Head of caudate nucleus (tissue), 42 donors: ENCODE results near the gene CCDC39.
"Not testable (repeated sequence)": the region's sequence is repeated elsewhere in the genome, so short reads cannot be mapped to it uniquely, and the experiment has no call there.

Experiments used
- DNase-seq, 42 donors: peaks; one replicate each; pipeline versions ENCODE4 v3.0.0 to v3.0.0-alpha.2; 2020 to 2021; ENCODE audit warnings: mixed read lengths in 7 of 42
- intact Hi-C: fragments of 100-400 bp; cut with DNase I; formaldehyde crosslinking; loops from one replicate; pipeline ENCODE4 v1.15.0; 2022

CCDC39 gene

GRCh38 chr3:180630371-180630770 lies 48.9 kb downstream of the CCDC39 start:
- intact Hi-C loops = no loop called here
- DNase-seq = no peak

- intact Hi-C loops = no loop called here
- DNase-seq = no peak
These were observed 52.4 kb downstream of the CCDC39 start for GRCh38 chr3:180626844-180627243.

GRCh38 chr3:180624714-180625113 lies 54.6 kb downstream of the CCDC39 start:
- intact Hi-C loops = no loop called here
- DNase-seq = no peak

- no peak for DNase-seq
- intact Hi-C loops = no loop called here
These were observed 59.6 kb downstream of the CCDC39 start for GRCh38 chr3:180619723-180620122.

- DNase-seq, intact Hi-C loops: not testable (repeated sequence)
These were observed 60.7 kb downstream of the CCDC39 start for GRCh38 chr3:180618563-180618962.

- no peak for DNase-seq
- intact Hi-C loops = no loop called here
These were observed 62.2 kb downstream of the CCDC39 start for GRCh38 chr3:180617049-180617448.

- no peak for DNase-seq
- intact Hi-C loops = no loop called here
These were observed 63.3 kb downstream of the CCDC39 start for GRCh38 chr3:180615954-180616353.

GRCh38 chr3:180612364-180612763 lies 66.9 kb downstream of the CCDC39 start:
- intact Hi-C loops = no loop called here

GRCh38 chr3:180611006-180611405 lies 68.3 kb downstream of the CCDC39 start:
- no peak for DNase-seq

More at GRCh38 chr3:180612364-180612763, 66.9 kb downstream of the CCDC39 start:
- DNase-seq = no peak

GRCh38 chr3:180601688-180602666 lies 77.3 kb downstream of the CCDC39 start, which contains the start of gene TTC14:
TTC14 (plus strand) TSS chr3:180602163; CDS start chr3:180602262, 99 bp downstream.
- intact Hi-C loops = no loop called here
- DNase-seq = peak; percentile 88 to 98 (median 93)

More at GRCh38 chr3:180611006-180611405, 68.3 kb downstream of the CCDC39 start:
- intact Hi-C loops = no loop called here

- intact Hi-C loops = no loop called here
- DNase-seq = no peak
These were observed 78.8 kb downstream of the CCDC39 start for GRCh38 chr3:180600473-180600872.

GRCh38 chr3:180595559-180595935 lies 83.7 kb downstream of the CCDC39 start:
- intact Hi-C loops = loop anchor here (5.0 to 10.0 kb wide), 2 partner anchors 183 to 671 kb away; no protein-coding TSS in a partner anchor

GRCh38 chr3:180594631-180595558 lies 84.4 kb downstream of the CCDC39 start:
- peak in 1 of 42 donors; percentile 36 for DNase-seq
- intact Hi-C loops = loop anchor here (5.0 to 10.0 kb wide), 2 partner anchors 183 to 670 kb away; no protein-coding TSS in a partner anchor

More at GRCh38 chr3:180595559-180595935, 83.7 kb downstream of the CCDC39 start:
- no peak for DNase-seq

GRCh38 chr3:180593631-180594030 lies 85.7 kb downstream of the CCDC39 start:
- intact Hi-C loops = loop anchor here (10.0 kb wide), 1 partner anchor 669 kb away; no protein-coding TSS in a partner anchor
- DNase-seq = not testable (repeated sequence)

GRCh38 chr3:180590396-180590795 lies 88.9 kb downstream of the CCDC39 start:
- DNase-seq = no peak
- intact Hi-C loops = loop anchor here (10.0 kb wide), 1 partner anchor 666 kb away; no protein-coding TSS in a partner anchor

- DNase-seq = no peak
- intact Hi-C loops = loop anchor here (10.0 kb wide), 1 partner anchor 816 kb away; no protein-coding TSS in a partner anchor
These were observed 98.4 kb downstream of the CCDC39 start for GRCh38 chr3:180580934-180581333.

GRCh38 chr3:180575571-180575970 lies 103.7 kb downstream of the CCDC39 start:
- intact Hi-C loops = no loop called here
- DNase-seq = no peak

GRCh38 chr3:180571831-180572598 lies 107.3 kb downstream of the CCDC39 start:
- intact Hi-C loops = no loop called here
- DNase-seq = no peak
